HG02571 (cell line): ENCODE measurements around the gene DSG2.
"Not testable (repeated sequence)": the region's sequence is repeated elsewhere in the genome, so short reads cannot be mapped to it uniquely, and the experiment has no call there.

ENCODE experiments used
- ATAC-seq: cut with Tn5 transposase; IDR thresholded peaks from one replicate; pipeline ENCODE4 v1.9.1; 2021; ENCODE audit warnings: mild to moderate bottlenecking, moderate library complexity; ENCODE audit not compliant: unreplicated experiment

Gene DSG2

DNA sequence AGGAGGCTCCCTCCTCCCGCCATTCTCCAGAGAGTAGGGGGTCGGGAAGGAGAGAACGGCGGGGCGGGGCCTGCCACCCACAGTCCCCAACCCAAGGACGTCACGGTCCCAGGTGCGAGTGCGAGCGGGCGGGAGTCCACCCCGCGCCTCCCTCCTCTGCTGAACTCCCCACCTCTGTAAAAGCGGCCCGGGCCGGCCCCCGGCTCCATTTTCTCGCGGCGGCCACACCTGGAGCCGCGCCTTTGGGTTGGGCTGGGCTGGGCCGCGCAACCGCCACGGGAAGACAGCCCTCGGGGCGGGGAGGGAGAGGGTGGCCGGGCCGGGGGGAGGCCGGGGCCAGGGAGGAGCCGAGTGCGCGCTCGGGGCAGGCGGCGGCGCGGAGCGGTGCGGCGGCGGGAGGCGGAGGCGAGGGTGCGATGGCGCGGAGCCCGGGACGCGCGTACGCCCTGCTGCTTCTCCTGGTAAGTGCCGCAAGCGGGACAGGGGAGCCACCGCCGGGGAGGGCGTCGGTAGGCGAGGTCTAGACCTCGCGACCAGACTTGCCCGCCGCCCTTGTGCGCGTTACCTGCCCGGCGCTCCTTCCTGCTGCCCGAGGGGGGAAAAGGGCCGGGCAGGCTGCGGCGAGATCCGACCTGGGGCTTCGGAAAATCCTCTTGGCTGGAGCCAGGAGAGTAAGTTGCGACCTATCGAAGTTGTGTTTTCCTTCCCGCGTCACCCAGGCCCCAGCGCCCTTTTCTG is at the start of gene DSG2:
Gene DSG2 (plus strand): TSS at position 342 of the 738 bp plus-strand sequence. CDS start 75 bp downstream, at position 417.
- peak; percentile 36 for ATAC-seq

- no peak for ATAC-seq
These were observed 47.6 kb upstream of the DSG2 start for GRCh38 chr18:31450409-31450808.

GRCh38 chr18:31451625-31452024 is 46.4 kb upstream of the DSG2 start:
- no peak for ATAC-seq

DNA sequence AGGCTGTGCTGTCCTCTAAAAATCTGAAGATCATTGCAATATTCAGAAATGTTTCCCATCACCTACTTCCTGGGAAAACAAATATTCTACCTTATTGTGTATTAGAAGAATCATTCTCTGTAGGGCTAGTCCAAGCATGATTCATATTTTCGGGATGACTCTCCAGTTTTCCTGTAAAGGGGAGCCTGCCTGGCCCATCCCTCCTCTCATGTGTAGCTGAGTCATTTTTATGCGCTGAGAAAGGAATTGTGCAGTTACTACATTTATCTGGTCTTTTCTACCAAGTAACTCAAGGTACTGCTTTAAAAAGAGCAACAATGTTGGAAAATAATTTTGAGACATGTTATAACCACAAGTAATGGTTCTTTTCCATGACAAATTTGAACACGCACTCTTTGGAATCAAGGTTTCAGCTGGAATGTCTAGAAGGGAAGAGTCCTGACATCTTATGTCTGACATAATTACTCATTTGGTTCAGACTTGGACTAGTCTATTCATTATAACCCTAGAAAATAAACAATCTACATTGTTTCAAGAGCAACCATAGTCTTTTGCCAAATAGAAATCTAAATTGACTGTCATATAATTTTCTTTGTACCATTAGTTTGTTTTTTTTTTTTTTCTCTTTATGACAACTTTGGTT is 43.8 kb upstream of the DSG2 start:
- no peak for ATAC-seq

- no peak for ATAC-seq
These were observed 28.3 kb upstream of the DSG2 start for GRCh38 chr18:31469629-31470028.

GRCh38 chr18:31478688-31479087 is 19.3 kb upstream of the DSG2 start:
- ATAC-seq: no peak

- ATAC-seq: no peak
These were observed 15.9 kb upstream of the DSG2 start for GRCh38 chr18:31482051-31482450.

DNA sequence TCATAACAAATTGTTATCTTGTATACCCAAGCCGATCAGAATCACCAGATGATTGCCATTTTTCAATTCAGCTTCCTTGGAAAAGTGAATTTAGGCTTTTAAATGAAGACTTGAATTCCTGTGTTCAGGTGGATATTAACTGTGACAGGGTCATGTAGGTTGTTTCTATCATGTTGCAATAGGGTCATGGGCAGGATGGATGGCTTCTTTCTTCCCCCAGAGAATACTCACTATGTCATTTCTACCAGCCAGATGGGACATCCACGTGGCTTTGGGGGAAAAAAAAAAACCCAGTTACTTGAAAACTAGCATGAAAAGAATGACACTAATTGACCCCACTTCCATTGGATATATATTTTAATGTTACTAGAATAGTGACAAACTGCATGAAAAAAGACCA is 14.6 kb upstream of the DSG2 start:
- no peak for ATAC-seq

GRCh38 chr18:31484461-31484860 is 13.5 kb upstream of the DSG2 start:
- ATAC-seq: no peak

- no peak for ATAC-seq
These were observed 11.8 kb upstream of the DSG2 start for GRCh38 chr18:31486165-31486564.

DNA sequence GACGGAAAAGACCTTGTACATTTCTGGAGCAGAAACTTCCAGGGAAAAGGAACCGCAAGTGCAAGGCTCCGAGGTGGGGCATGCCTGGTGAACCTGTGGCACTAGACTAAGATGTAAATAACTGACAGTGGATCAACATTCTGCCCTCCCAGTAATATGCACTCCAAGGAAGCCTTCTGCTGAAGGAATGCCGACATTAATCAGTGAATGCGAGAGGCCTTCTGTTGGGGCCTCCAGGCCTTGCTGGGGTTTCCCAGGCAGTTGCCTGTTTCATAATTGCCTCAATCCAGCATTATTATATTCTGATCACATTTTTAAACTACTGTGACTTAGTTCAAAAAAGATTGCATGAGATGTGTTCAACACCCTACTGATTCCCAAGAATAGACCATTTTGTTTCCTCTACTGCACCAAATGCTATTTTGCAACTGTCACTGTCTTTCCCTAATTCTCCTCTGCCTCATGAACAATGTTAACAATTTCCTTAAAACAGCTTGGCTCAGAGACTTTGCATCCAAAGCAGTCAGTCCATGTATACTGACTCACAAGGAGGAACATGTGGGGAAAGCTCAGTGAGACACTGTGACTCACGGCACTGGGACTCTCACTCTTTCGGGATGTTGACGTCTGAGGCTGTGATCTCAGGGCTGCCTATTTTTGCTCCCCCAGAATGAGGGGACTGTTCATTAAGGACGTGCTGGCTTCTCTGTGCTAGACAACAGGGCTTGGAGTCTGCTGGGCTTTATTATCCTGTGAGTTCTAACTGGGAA is 10.5 kb upstream of the DSG2 start:
- ATAC-seq: no peak

DNA sequence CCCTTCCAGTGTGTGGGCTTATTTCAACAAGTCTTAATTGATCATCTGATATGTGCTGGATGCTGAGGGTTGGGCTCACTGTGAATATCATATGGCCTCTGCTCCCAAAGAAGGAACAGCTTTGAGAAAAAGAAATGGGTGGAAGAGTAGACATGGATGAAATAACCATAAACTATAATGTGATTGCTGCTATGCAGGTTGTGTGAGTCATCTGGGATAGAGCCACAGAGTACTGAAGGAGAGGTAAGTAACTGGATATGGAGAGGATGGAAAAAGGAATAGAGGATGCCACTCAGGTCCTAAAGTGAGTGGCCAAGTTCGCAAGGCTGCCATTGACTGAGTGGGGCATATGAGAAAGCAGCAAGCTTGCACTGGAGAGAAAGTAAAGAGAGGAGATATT is 8.7 kb upstream of the DSG2 start:
- ATAC-seq: no peak

GRCh38 chr18:31490387-31490786 is 7.6 kb upstream of the DSG2 start:
- ATAC-seq: peak; percentile 77

- ATAC-seq: no peak
These were observed 7.1 kb upstream of the DSG2 start for GRCh38 chr18:31490833-31491232.

DNA sequence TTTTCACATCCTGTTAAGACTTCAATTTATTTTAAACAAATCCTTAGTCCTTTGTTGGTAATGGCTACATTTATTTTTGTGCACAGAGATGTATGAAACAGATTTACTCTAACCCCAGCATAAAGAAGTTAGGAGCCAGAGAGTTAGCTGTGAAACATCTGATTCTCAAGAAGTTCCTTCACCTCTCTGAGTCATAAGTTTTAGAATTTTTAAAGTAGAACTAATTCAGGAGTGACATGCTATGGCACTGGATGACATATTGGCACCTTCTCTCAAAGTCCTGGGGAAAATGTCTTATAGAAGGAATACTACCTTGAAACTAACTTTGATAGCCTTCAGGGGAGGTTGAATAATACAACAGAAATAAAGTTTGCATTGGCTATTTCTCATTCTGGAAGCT is 6.4 kb upstream of the DSG2 start:
- ATAC-seq: no peak

DNA sequence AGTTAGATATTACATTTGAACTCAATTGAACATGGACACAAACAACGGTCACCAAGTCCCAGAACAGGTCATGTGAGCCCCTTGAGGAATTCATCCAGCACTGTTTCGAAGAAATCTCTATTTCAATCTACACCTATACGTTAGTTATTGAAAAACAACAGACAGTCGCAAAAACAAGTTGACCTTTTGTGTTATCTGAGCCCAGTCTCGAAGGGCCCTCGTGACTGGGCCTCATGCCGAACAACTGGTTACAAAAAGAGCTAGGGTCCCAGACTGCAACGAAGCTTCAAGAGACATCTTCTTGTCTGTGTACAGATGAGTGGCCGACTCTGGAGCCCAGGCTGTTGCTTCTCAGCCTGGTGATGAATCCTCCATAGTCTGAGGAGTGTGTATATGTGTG is 5.3 kb upstream of the DSG2 start:
- ATAC-seq: no peak

- no peak for ATAC-seq
These were observed 4.8 kb upstream of the DSG2 start for GRCh38 chr18:31493171-31493570.

GRCh38 chr18:31493941-31494340 is 4.0 kb upstream of the DSG2 start:
- no peak for ATAC-seq

DNA sequence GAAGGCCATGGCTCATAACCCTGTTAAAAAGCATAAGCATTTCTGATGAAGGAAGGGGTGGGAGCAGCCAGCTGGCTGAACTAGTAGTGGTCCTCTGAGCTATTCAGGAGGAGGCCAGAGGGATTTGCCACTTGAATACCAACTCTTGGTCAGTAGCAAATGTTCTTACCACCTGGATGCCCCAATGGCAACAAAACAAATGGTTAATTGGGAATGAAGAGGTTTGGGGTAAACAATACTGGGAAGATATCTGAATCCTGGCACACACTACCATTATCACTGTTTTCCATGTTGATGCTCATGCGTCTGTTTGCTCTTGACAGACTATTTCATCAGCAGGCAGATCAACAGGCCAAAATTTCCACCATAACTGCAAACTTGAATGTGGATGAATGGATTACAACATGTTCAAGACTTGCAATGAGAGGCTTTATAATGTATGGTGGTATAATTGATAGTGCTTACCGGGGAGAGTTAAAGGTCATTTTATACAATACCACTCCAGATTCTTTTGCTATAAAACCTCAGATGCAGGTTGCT is 3.2 kb upstream of the DSG2 start:
- not testable (repeated sequence) for ATAC-seq

DNA sequence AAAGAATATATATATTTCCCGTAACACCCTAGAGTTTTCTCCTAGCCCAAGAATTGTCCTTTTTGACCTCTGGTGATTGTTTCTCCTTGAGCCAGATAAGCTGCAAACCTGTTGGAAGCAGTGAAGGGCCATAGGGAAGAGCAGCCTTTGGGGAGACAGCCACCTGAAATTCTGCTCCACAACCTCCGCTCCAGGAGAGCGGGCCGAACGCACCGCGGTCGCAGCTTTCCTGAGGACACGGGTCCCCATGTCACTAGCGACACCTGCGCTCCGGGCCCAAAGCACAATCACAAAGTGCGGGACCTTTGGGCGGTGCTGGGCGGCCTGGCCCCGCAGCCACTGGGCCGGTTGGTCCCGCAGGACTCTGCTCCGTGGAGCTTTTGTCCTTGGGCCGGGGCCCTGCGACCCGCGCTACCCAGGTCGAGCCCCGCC is 557 bp upstream of the DSG2 start:
- ATAC-seq: peak; percentile 12
